H1 (cell line): ENCODE data around the gene WRAP73. TPM values are rescaled to one million over a fixed set of nuclear protein-coding genes. Genes with fewer than 3 reads are reported as not detected.

Experiments used
- CTCF ChIA-PET: fragments of 300-600 bp; sonication (Branson Sonifier 250); formaldehyde crosslinking; loops from one replicate; lab custom pipeline; 2021; ENCODE audit not compliant: partially characterized antibody; lab: Charles Lee
- POLR2A ChIA-PET: fragments of 300-600 bp; sonication (Branson Sonifier 250); formaldehyde crosslinking; loops from one replicate; lab custom pipeline; 2021; ENCODE audit warnings: inconsistent platforms; ENCODE audit not compliant: partially characterized antibody; lab: Charles Lee
- DNase-seq, 2 experiments: peaks; one replicate each; pipeline versions ENCODE4 v3.0.0 to v3.0.0-alpha.2; 2010 to 2022; ENCODE audit warnings: low spot score in 2 of 2, low read depth in 1 of 2, mixed read lengths in 1 of 2
- FAIRE-seq: peaks from 2 replicates; lab custom pipeline; 2011; peaks lifted over from hg19 to GRCh38; lab: Jason Lieb, UNC
- H2AFZ ChIP-seq: 2 replicates; pipeline ENCODE4 v1.8.1; 2012; ENCODE audit warnings: low read length, inconsistent platforms
- H2AK5ac ChIP-seq: 2 replicates; pipeline ENCODE4 v1.6.1; 2013; ENCODE audit warnings: low read depth, low read length
- H2BK120ac ChIP-seq: replicated peaks from 2 replicates; pipeline ENCODE3; 2013; ENCODE audit warnings: low read depth, low read length, inconsistent platforms
- H2BK12ac ChIP-seq: 2 replicates; pipeline ENCODE4 v1.6.1; 2013; ENCODE audit warnings: low read depth, low read length
- H2BK15ac ChIP-seq: 2 replicates; pipeline ENCODE4 v1.6.1; 2013; ENCODE audit warnings: low read length
- H2BK20ac ChIP-seq: 2 replicates; pipeline ENCODE4 v1.6.1; 2013; ENCODE audit warnings: low read length
- H2BK5ac ChIP-seq: 2 replicates; pipeline ENCODE4 v1.6.1; 2013; ENCODE audit warnings: low read depth, low read length
- H3K14ac ChIP-seq: 2 replicates; pipeline ENCODE4 v1.6.1; 2013; ENCODE audit warnings: inconsistent platforms; ENCODE audit not compliant: insufficient read length
- H3K18ac ChIP-seq: 2 replicates; pipeline ENCODE4 v1.6.1; 2013; ENCODE audit warnings: low read length; ENCODE audit errors: extremely low read depth
- H3K23ac ChIP-seq: 2 replicates; pipeline ENCODE4 v1.6.1; 2013; ENCODE audit warnings: inconsistent platforms; ENCODE audit not compliant: insufficient read length
- H3K23me2 ChIP-seq: 2 replicates; pipeline ENCODE4 v1.6.1; 2013; ENCODE audit warnings: low read depth, low read length
- H3K27ac ChIP-seq: 2 replicates; pipeline ENCODE4 v1.6.1; 2011; ENCODE audit warnings: low read depth, low read length, inconsistent platforms
- H3K27me3 ChIP-seq, 4 experiments: replicated peaks in 1 of 4; 1 replicate in 1 of 4; 2 replicates in 3 of 4; pipeline versions ENCODE4 v1.6.1 to v1.8.1; 2011 to 2013; ENCODE audit warnings: low read length in 3 of 4, mild to moderate bottlenecking in 3 of 4, inconsistent platforms in 2 of 4, mixed read lengths in 2 of 4, moderate library complexity in 1 of 4; ENCODE audit not compliant: control insufficient read depth in 3 of 4, insufficient read depth in 3 of 4; ENCODE audit errors: extremely low read depth in 1 of 4
- H3K36me3 ChIP-seq, 4 experiments: 2 replicates each; pipeline versions ENCODE4 v1.6.1 to v1.8.1; 2011 to 2013; ENCODE audit warnings: mild to moderate bottlenecking in 4 of 4, low read length in 3 of 4, moderate library complexity in 2 of 4, control low read depth in 1 of 4, inconsistent platforms in 1 of 4; ENCODE audit not compliant: insufficient read depth in 4 of 4, control insufficient read depth in 2 of 4
- H3K4ac ChIP-seq: replicated peaks from 2 replicates; pipeline ENCODE3; 2013; ENCODE audit warnings: low read length, low read depth, mixed read lengths, inconsistent platforms; ENCODE audit not compliant: insufficient read length
- H3K4me1 ChIP-seq, 4 experiments: replicated peaks in 1 of 4; 1 replicate in 1 of 4; 2 replicates in 3 of 4; pipeline versions ENCODE4 v1.6.1 to v1.8.1; 2011 to 2013; ENCODE audit warnings: low read length in 3 of 4, inconsistent platforms in 2 of 4, mixed read lengths in 1 of 4; ENCODE audit not compliant: insufficient read depth in 4 of 4, control insufficient read depth in 3 of 4
- H3K4me2 ChIP-seq, 2 experiments: 2 replicates each; pipeline versions ENCODE4 v1.6.1 to v1.8.1; 2011 to 2013; ENCODE audit warnings: low read depth in 2 of 2, low read length in 2 of 2, control low read depth in 1 of 2, inconsistent platforms in 1 of 2, mild to moderate bottlenecking in 1 of 2; ENCODE audit not compliant: insufficient read depth in 1 of 2
- H3K4me3 ChIP-seq, 4 experiments: fragments of 200-600, 300-600 bp in 1 of 4; sonication (generic), shearing (Covaris generic), sonication (Bioruptor Twin) in 1 of 4; 2 replicates each; pipeline versions ENCODE4 v1.5.1 to v1.8.1; 2011 to 2016; ENCODE audit warnings: low read length in 4 of 4, low read depth in 3 of 4, control low read depth in 2 of 4, inconsistent platforms in 2 of 4, mild to moderate bottlenecking in 2 of 4, mixed read lengths in 1 of 4, moderate library complexity in 1 of 4; ENCODE audit not compliant: insufficient read depth in 2 of 4; ENCODE audit errors: extremely low read depth in 1 of 4
- H3K56ac ChIP-seq: replicated peaks from 2 replicates; pipeline ENCODE3; 2013; ENCODE audit warnings: low read depth, mild to moderate bottlenecking, mixed read lengths, low read length, inconsistent platforms; ENCODE audit not compliant: insufficient read length
- H3K79me1 ChIP-seq: 2 replicates; pipeline ENCODE4 v1.6.1; 2013; ENCODE audit warnings: low read depth, low read length, control low read depth
- H3K79me2 ChIP-seq, 2 experiments: 2 replicates each; pipeline versions ENCODE4 v1.6.1 to v1.8.1; 2012 to 2013; ENCODE audit warnings: low read length in 2 of 2, mild to moderate bottlenecking in 2 of 2, inconsistent platforms in 1 of 2; ENCODE audit not compliant: insufficient read depth in 2 of 2, control insufficient read depth in 1 of 2
- H3K9ac ChIP-seq, 4 experiments: replicated peaks in 1 of 4; 1 replicate in 1 of 4; 2 replicates in 3 of 4; pipeline versions ENCODE4 v1.6.1 to v1.8.1; 2011 to 2013; ENCODE audit warnings: low read depth in 3 of 4, low read length in 3 of 4, control low read depth in 2 of 4, mild to moderate bottlenecking in 2 of 4, moderate library complexity in 2 of 4, inconsistent platforms in 1 of 4; ENCODE audit errors: extremely low read depth in 1 of 4
- H3K9me3 ChIP-seq, 2 experiments: 2 replicates each; pipeline versions ENCODE4 v1.6.1 to v1.8.1; 2012 to 2013; ENCODE audit warnings: mild to moderate bottlenecking in 2 of 2, moderate library complexity in 2 of 2, control low read depth in 1 of 2, inconsistent platforms in 1 of 2, low read depth in 1 of 2, low read length in 1 of 2, mixed read lengths in 1 of 2; ENCODE audit not compliant: insufficient read depth in 2 of 2
- H4K20me1 ChIP-seq, 2 experiments: replicated peaks in 1 of 2; 2 replicates each; pipeline versions ENCODE3 to v1.8.1; 2011 to 2013; ENCODE audit warnings: inconsistent platforms in 2 of 2, low read length in 2 of 2, mild to moderate bottlenecking in 1 of 2; ENCODE audit not compliant: insufficient read depth in 2 of 2, control insufficient read depth in 1 of 2
- H4K5ac ChIP-seq: 2 replicates; pipeline ENCODE4 v1.6.1; 2013; ENCODE audit warnings: low read length, low read depth, mixed read lengths, inconsistent platforms; ENCODE audit not compliant: insufficient read length
- H4K8ac ChIP-seq: 2 replicates; pipeline ENCODE4 v1.8.0; 2013; ENCODE audit warnings: mild to moderate bottlenecking, moderate library complexity, low read length, inconsistent platforms; ENCODE audit not compliant: insufficient read depth; ENCODE audit errors: extremely low read depth
- H4K91ac ChIP-seq: replicated peaks from 2 replicates; pipeline ENCODE3; 2013; ENCODE audit warnings: low read length, mixed read lengths, inconsistent platforms; ENCODE audit not compliant: insufficient read length
- CTCF ChIP-seq, 3 experiments: IDR thresholded peaks; 1 replicate in 2 of 3; 2 replicates in 1 of 3; pipeline versions ENCODE4 v1.5.1 to v1.6.1; 2011; ENCODE audit warnings: low read length in 3 of 3, mild to moderate bottlenecking in 3 of 3, inconsistent platforms in 2 of 3, low read depth in 1 of 3, moderate library complexity in 1 of 3; ENCODE audit not compliant: insufficient read depth in 1 of 3; ENCODE audit errors: control extremely low read depth in 1 of 3
- E2F6 ChIP-seq: IDR thresholded peaks from 2 replicates; pipeline ENCODE4 v1.6.1; 2012; ENCODE audit warnings: inconsistent platforms
- EP300 ChIP-seq, 2 experiments: IDR thresholded peaks; 1 replicate in 1 of 2; 2 replicates in 1 of 2; pipeline ENCODE4 v1.6.1; 2011 to 2012; ENCODE audit warnings: low read depth in 2 of 2, low read length in 2 of 2, mild to moderate bottlenecking in 2 of 2, borderline replicate concordance in 1 of 2, inconsistent platforms in 1 of 2, moderate library complexity in 1 of 2
- FOSL1 ChIP-seq: IDR thresholded peaks from 2 replicates; pipeline ENCODE4 v1.6.1; 2011; ENCODE audit warnings: mild to moderate bottlenecking, low read depth, low read length, moderate library complexity; ENCODE audit not compliant: insufficient read depth
- RXRA ChIP-seq: IDR thresholded peaks from 2 replicates; pipeline ENCODE4 v1.6.1; 2011; ENCODE audit warnings: low read depth, mild to moderate bottlenecking, low read length, moderate library complexity; ENCODE audit not compliant: insufficient read depth
- WGBS, 2 experiments: shearing (Covaris generic) in 1 of 2; methylation state at CpG; one replicate each; pipeline versions ENCODE4 v1.1.6 to v1.1.7; 2013 to 2015; ENCODE audit warnings: low lambda C conversion rate in 2 of 2, mixed read lengths in 2 of 2, inconsistent platforms in 1 of 2, low coverage in 1 of 2, missing lambda C conversion rate in 1 of 2; ENCODE audit not compliant: insufficient replicate concordance in 2 of 2, insufficient coverage in 1 of 2, insufficient read length in 1 of 2; ENCODE audit errors: extremely low coverage in 1 of 2, missing lambda C conversion rate in 1 of 2; 5-methylcytosine and 5-hydroxymethylcytosine counted together
- polyA plus RNA-seq, 7 experiments: library from polyadenylated mRNA; depleted of rRNA in 3 of 7; stranded (reverse) in 5 of 7; unstranded in 2 of 7; fragments of >200 nt in 5 of 7; fragments of 200-250 nt in 2 of 7; gene quantifications; 1 replicate in 5 of 7; 2 replicates in 1 of 7; 4 replicates in 1 of 7; pipeline versions ENCODE4 v1.2.1 to v1.2.3, GENCODE V29; 2011 to 2013; ENCODE audit warnings: missing spikeins in 2 of 7, mixed read lengths in 2 of 7
- total RNA-seq: library from RNA; stranded (reverse); fragmentation: NEBNext Ultra II Directional; extraction: Animal tissue kit (Norgen Biotek cat#: 25700); gene quantifications from 2 replicates; pipeline ENCODE4 v1.2.1, GENCODE V29; 2021

WRAP73 gene
- total and polyA plus RNA-seq, 2 of the 8 experiments (the other 6 are each of a cell fraction or from before 2014, with no cell fraction given), result 30.3 to 50.7 TPM

- ChIA-PET POLR2A (interaction anchor here (0.5 to 1.5 kb wide), 2 partner anchors 16 to 128 kb away, joined by 3 read pairs; no protein-coding TSS in a partner anchor), CTCF (interaction anchor here (0.5 to 1.6 kb wide), 10 partner anchors 12 to 157 kb away, joined by 3 to 6 read pairs (median 3); no protein-coding TSS in a partner anchor)
- Histone ChIP-seq H3K4me1 (peaks cover 0 to 20% (median 12%) of the 10 kb centered on the region in 4 experiments; a peak in 5 of 7 replicates), H2BK20ac (no peak overlapping the region), H3K56ac (no peak overlapping the region), H2BK120ac (no peak overlapping the region), H3K18ac (no peak overlapping the region; the same call in 1 of the 2 replicates), H3K4me2 (no peak overlapping the region), H3K23me2 (no peaks in the 10 kb centered on the region), H2AFZ (no peak overlapping the region), H2BK5ac (no peak overlapping the region), H4K20me1 (peaks cover 0 to 1% of the 10 kb centered on the region in 2 experiments), H2BK12ac (no peak overlapping the region), H3K23ac (no peak overlapping the region), H3K79me2 (no peaks in the 10 kb centered on the region), H3K14ac (no peak overlapping the region), H3K27ac (no peak overlapping the region), H2AK5ac (no peak overlapping the region), H4K5ac (no peak overlapping the region), H3K36me3 (no peaks in the 10 kb centered on the region), H3K9me3 (no peaks in the 10 kb centered on the region), H3K4ac (no peak overlapping the region), H4K91ac (peak overlapping the region; percentile 47), H3K79me1 (no peaks in the 10 kb centered on the region), H2BK15ac (no peak overlapping the region), H4K8ac (no peak overlapping the region), H3K4me3 (no peak overlapping the region), H3K9ac (no peak overlapping the region), H3K27me3 (peaks cover 0 to 3% (median 0%) of the 10 kb centered on the region in 4 experiments; a peak in 3 of 7 replicates)
- 59% methylated on average over 23 of the region's 30 CpGs; no CpG with 5 or more reads in 1 of the 2 experiments for WGBS, 2 experiments
- FAIRE-seq (no peak), DNase-seq (peak in 1 of 2 experiments; percentile 83)
- TF ChIP-seq CTCF (IDR thresholded peaks at IDR 0.05; ENCODE audit: control extremely low read depth in 1 of 3, insufficient read depth in 1 of 3, low read depth in 1 of 3, low read length in 3 of 3) (no peak), EP300 (IDR thresholded peaks at IDR 0.05; ENCODE audit: borderline replicate concordance in 1 of 2, low read depth in 2 of 2, low read length in 2 of 2) (no peak), FOSL1 (no peak), RXRA (no peak), E2F6 (peak; percentile 47)
Measured at GRCh38 chr1:3668585-3669300, 18.8 kb upstream of the WRAP73 start.
